Measurements from ENCODE around the gene UBL5. TPM values are rescaled to one million over a fixed set of nuclear protein-coding genes. Genes with fewer than 3 reads are reported as not detected.

Gene UBL5
- total and polyA plus RNA-seq, 10 of the 15 experiments (the other 5 are each of a cell fraction or from before 2014, with no cell fraction given) = 297 to 897 (median 711) TPM

GRCh38 chr19:9818734-9819595, 8.8 kb upstream of the UBL5 start, which contains the start of gene FBXL12 (continued):
- TF ChIP-seq EGR1 (IDR thresholded peaks at IDR 0.05; ENCODE audit: borderline replicate concordance in 1 of 2, low read depth in 2 of 2, low read length in 2 of 2) (no peak), NFIC (IDR thresholded peaks at IDR 0.05; ENCODE audit: low read depth, low read length) (no peak), KAT2A (conservative IDR thresholded peaks at IDR 0.05; ENCODE audit: control insufficient read depth, low read depth, low read length) (no peak), ESRRA (IDR thresholded peaks at IDR 0.05; ENCODE audit: low read length) (0 out of 2 replicates have a peak, but pooled peaks have one; percentile 40), TAF1 (IDR thresholded peaks at IDR 0.05; ENCODE audit: borderline replicate concordance, low read depth, low read length) (peak; percentile 67), ZNF274 (IDR thresholded peaks at IDR 0.05; ENCODE audit: insufficient read depth, insufficient read length) (no peak), FOXK2 (IDR thresholded peaks at IDR 0.05) (no peak), RELA (IDR thresholded peaks at IDR 0.05; ENCODE audit: borderline replicate concordance, partially characterized antibody) (peak; percentile 21), FOS (IDR thresholded peaks at IDR 0.05; ENCODE audit: borderline replicate concordance, extremely low read depth, insufficient read length) (no peak), FOXM1 (IDR thresholded peaks at IDR 0.05; ENCODE audit: low read depth, low read length) (no peak), RUNX3 (IDR thresholded peaks at IDR 0.05; ENCODE audit: low read length) (peak; percentile 51), PRDM15 (CRISPR knock-in tag; IDR thresholded peaks at IDR 0.05) (no peak), SREBF1 (IDR thresholded peaks at IDR 0.05; ENCODE audit: low read length) (0 out of 2 replicates have a peak, but pooled peaks have one; percentile 20), TBL1XR1 (IDR thresholded peaks at IDR 0.05; ENCODE audit: low read depth, low read length) (no peak), POLR2AphosphoS5 (IDR thresholded peaks at IDR 0.05; ENCODE audit: low read length) (peak; percentile 94), IRF4 (IDR thresholded peaks at IDR 0.05; ENCODE audit: low read depth, low read length) (no peak), CHD4 (IDR thresholded peaks at IDR 0.05) (no peak), RFX5 (IDR thresholded peaks at IDR 0.05; ENCODE audit: low read depth, low read length) (no peak), TCF3 (IDR thresholded peaks at IDR 0.05; ENCODE audit: borderline replicate concordance, insufficient read depth, low read depth, low read length) (0 out of 2 replicates have a peak, but pooled peaks have one; percentile 14)
- TF ChIP-seq, protein P1, sequence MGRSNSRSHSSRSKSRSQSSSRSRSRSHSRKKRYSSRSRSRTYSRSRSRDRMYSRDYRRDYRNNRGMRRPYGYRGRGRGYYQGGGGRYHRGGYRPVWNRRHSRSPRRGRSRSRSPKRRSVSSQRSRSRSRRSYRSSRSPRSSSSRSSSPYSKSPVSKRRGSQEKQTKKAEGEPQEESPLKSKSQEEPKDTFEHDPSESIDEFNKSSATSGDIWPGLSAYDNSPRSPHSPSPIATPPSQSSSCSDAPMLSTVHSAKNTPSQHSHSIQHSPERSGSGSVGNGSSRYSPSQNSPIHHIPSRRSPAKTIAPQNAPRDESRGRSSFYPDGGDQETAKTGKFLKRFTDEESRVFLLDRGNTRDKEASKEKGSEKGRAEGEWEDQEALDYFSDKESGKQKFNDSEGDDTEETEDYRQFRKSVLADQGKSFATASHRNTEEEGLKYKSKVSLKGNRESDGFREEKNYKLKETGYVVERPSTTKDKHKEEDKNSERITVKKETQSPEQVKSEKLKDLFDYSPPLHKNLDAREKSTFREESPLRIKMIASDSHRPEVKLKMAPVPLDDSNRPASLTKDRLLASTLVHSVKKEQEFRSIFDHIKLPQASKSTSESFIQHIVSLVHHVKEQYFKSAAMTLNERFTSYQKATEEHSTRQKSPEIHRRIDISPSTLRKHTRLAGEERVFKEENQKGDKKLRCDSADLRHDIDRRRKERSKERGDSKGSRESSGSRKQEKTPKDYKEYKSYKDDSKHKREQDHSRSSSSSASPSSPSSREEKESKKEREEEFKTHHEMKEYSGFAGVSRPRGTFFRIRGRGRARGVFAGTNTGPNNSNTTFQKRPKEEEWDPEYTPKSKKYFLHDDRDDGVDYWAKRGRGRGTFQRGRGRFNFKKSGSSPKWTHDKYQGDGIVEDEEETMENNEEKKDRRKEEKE (IDR thresholded peaks at IDR 0.05) = no peak
- TF ChIP-seq, protein P2, sequence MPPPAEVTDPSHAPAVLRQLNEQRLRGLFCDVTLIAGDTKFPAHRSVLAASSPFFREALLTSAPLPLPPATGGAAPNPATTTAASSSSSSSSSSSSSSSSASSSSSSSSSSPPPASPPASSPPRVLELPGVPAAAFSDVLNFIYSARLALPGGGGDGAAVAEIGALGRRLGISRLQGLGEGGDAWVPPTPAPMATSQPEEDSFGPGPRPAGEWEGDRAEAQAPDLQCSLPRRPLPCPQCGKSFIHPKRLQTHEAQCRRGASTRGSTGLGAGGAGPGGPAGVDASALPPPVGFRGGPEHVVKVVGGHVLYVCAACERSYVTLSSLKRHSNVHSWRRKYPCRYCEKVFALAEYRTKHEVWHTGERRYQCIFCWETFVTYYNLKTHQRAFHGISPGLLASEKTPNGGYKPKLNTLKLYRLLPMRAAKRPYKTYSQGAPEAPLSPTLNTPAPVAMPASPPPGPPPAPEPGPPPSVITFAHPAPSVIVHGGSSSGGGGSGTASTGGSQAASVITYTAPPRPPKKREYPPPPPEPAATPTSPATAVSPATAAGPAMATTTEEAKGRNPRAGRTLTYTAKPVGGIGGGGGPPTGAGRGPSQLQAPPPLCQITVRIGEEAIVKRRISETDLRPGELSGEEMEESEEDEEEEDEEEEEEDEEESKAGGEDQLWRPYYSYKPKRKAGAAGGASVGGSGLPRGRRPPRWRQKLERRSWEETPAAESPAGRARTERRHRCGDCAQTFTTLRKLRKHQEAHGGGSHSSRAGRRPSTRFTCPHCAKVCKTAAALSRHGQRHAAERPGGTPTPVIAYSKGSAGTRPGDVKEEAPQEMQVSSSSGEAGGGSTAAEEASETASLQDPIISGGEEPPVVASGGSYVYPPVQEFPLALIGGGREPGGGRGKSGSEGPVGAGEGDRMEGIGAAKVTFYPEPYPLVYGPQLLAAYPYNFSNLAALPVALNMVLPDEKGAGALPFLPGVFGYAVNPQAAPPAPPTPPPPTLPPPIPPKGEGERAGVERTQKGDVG (CRISPR knock-in tag; IDR thresholded peaks at IDR 0.05) = no peak

Data from GM12878 (cell line).